GM10847 (cell line): ENCODE measurements around the gene NEDD4L.

Source experiments
- POLR2A ChIP-seq: IDR thresholded peaks from 2 replicates; pipeline ENCODE4 v1.6.1; 2011; ENCODE audit not compliant: insufficient read length; ENCODE audit errors: extremely low read depth

NEDD4L gene

GRCh38 chr18:58402951-58403702 lies 359.1 kb downstream of the NEDD4L start:
- TF ChIP-seq POLR2A, result no peak

- TF ChIP-seq POLR2A, result no peak
Observed at GRCh38 chr18:58403799-58404455, 359.9 kb downstream of the NEDD4L start.

DNA sequence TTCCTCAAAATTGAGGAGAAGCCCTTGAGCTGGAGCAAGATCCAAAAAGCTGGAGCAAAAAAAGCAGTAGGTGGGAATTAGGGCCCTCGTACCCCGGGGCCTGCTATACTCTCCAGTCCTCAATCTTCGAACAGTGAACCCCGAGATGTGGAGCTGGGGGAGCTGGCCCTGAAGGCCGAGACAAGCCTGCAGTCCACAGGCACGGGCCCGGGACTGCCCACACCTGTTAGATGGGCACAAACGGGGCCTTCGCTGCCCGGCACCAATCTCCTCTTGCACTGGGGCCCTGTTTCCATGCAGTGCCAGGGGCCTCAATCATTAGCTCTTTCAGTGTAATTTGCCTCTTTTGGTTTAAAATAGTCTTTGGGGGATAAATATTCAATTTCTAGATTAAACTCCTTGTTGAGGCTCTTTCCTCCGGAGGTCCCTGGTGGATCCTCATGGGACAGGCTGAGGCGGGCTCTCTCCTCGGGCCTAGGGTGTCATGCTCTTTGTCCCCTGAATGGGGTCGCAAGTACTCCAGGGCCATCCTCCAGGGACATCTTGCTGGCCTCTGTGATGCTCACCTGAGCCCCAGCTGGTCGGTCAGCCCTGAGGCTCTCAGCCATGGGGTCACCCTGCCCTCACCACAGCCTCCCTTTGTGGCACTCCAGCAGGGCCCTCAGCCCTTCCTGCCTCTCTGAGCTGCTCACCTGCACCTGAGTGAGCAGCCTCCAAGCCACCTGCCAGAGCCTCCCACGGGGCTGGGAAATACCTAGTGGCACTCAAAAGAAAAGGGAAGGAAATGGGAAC lies 361.3 kb downstream of the NEDD4L start:
- no peak for TF ChIP-seq POLR2A

GRCh38 chr18:58407263-58407648 lies 363.2 kb downstream of the NEDD4L start:
- TF ChIP-seq POLR2A, result no peak

GRCh38 chr18:58407649-58408407 lies 363.8 kb downstream of the NEDD4L start:
- TF ChIP-seq POLR2A, result no peak

DNA sequence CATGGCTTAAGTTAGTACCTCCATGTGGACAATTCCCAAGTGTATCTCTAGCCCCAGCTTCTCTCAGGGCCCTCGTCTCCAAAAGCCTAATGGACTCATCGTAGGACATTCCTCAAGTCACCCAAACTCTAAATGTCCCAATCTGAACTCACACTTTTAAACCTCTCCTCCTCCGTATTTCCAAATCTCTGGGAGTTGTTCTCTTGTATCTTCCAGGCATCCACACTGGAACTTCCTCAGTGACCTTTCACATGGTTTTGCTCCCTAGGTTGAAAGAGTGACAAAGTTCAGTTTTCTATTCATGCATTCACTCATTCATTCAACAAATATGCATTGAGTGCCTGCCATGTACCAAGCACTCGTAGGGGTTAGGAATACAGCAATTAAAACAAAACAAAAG lies 364.6 kb downstream of the NEDD4L start:
- TF ChIP-seq POLR2A, result no peak

DNA sequence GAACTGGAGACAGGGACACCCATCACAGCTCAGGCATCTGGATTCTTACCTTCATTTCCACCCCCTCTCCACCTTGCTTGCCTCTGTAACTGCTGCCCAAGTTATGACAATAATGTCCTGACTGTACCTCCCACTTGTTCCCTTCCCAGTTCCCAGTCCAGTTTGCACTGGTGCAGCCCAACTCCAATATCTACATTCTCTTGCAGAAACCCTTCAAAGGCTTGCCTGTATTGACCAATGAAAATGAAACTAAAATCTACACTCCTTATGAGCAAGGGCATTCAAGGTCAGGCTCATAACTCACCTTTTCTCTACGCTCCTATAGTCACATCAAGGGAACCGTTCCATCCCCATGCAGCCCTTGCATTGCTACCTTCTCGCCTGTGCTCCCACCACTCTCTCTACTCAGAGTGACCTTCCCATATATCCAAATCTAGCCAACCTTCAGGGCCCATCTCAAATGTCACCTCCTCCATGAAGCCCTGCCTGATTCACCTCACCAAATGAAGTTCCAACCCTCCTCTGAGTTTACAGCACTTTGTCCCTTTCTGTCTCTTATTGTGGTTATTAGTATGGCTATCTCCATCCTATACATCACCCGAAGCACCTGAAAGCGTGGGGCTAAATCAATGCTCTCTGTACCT lies 365.9 kb downstream of the NEDD4L start:
- TF ChIP-seq POLR2A, result no peak

GRCh38 chr18:58411323-58411722 lies 367.3 kb downstream of the NEDD4L start:
- TF ChIP-seq POLR2A, result no peak

DNA sequence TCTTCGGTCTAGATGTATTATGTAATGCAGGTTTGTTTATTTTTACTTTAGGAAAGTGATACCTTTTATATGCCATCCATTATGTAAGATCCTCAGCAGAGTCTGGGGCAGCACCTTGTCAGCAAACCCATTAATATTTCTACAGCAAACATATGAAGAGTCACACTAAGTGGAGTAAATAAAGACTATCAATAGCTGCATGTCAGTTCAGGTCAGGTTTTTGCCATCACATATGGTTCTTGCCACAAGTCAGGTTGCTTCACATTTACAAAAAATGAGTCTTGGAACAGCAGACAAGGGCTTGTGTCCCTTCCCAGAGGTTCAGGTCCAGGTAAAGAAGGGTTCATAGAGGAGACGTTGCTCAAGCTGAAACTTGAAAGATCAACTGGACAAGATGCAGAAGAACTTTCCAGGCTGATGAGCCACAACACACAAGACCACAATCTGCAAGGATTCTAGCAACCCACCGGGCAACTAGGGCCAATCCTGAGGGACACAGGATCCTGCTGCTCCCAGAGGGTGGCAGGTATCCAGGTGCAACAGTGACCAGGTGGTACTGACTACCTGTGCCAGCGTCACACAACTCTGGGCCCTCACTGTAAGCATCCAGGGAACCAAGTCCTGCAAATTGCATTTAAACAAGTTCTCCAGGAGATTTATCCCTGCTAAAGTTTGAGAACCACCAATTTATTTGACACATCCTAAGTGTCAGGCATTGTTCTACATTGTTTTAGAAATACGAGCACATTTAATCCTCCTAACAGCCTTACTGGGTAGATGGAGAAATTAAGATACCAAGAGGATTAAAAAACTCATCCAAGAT lies 369.0 kb downstream of the NEDD4L start:
- no peak for TF ChIP-seq POLR2A

DNA sequence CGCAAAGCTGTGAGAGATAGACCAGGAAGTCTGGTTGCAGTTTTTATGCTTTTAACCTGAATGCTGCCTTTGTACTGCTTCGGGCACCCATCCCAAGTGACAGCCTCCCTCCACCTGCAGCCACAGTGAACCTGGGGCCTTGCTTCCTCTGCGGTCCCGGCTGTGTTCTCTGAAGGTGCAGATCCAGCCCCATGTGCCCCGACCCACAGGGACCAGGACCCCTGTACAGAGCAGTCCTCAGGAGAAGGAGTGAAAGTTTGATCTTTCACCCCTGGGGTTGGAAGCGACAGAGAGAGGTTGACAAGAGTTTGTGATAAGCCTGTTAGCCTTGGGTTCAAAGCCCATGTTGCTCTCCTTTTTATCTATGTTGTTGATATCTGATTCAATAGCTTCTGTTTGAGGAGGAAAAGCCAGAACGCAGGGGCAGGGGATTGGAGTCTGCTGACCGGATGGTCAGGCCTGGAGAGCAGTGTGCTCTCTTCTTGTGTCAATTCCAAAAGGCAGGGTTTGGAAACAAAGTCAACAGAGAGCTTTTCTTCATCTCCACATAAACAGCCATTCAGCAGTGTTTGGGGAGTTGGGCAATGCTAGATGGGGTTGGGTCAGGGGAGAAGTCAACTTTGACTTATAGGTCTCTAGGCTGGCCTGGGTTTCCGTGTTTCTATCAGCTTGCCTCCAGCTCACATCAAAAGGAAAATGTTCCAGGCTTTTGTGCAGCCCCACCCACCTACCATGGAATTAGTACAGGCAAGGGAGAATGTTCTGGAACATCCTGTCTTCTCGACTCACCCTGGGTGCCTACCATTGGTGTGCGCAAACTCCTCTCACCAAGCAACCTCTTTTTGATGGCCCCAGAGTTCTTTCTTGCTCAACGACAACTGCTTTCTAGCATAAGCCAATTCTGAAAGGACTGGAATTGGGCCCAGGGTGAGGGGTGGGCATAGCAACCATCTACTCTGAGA lies 369.9 kb downstream of the NEDD4L start:
- no peak for TF ChIP-seq POLR2A

GRCh38 chr18:58416014-58416703 lies 372.1 kb downstream of the NEDD4L start:
- TF ChIP-seq POLR2A, result no peak
